Sigmoid colon (tissue), 4 donors: ENCODE data around the gene OTUD3.

Source experiments
- CTCF ChIP-seq, 4 experiments: fragments of 450-650 bp in 3 of 4; fragments of 200-600 bp in 1 of 4; IDR thresholded peaks; one replicate each; pipeline ENCODE4 v1.5.1; 2016 to 2019; ENCODE audit warnings: antibody characterized with exemption in 4 of 4, mild to moderate bottlenecking in 3 of 4, moderate library complexity in 2 of 4
- POLR2A ChIP-seq, 2 donors: fragments of 450-650 bp; IDR thresholded peaks; one replicate each; pipeline ENCODE4 v1.6.1; 2016; ENCODE audit warnings: antibody characterized with exemption in 2 of 2, mild to moderate bottlenecking in 2 of 2, moderate library complexity in 2 of 2
- POLR2AphosphoS5 ChIP-seq, 4 donors: sonication (generic); formaldehyde crosslinking; IDR thresholded peaks; one replicate each; pipeline ENCODE4 v1.6.1; 2017; ENCODE audit warnings: antibody characterized with exemption in 4 of 4

- no peak for TF ChIP-seq POLR2A (IDR thresholded peaks at IDR 0.05)
- TF ChIP-seq CTCF (IDR thresholded peaks at IDR 0.05): no peak
- no peak for TF ChIP-seq POLR2AphosphoS5 (IDR thresholded peaks at IDR 0.05)
Observed at GRCh38 chr1:19845555-19845954, 36.6 kb upstream of the OTUD3 start.
